Loucy (cell line): Measurements from ENCODE around the gene CDK15.

Experiments
- H2AFZ ChIP-seq: fragments of 200-600 bp; sonication (generic); 2 replicates; pipeline ENCODE4 v1.6.0; 2016; ENCODE audit warnings: antibody characterized with exemption, mild to moderate bottlenecking, low read length, moderate library complexity
- H3F3A ChIP-seq: fragments of 200-600 bp; 2 replicates; pipeline ENCODE4 v1.6.0; 2016; ENCODE audit warnings: antibody characterized with exemption, low read depth, mild to moderate bottlenecking
- H3K27me3 ChIP-seq: fragments of 200-600 bp; sonication (generic); 2 replicates; pipeline ENCODE4 v1.6.1; 2014; ENCODE audit warnings: low read length, mild to moderate bottlenecking; ENCODE audit not compliant: insufficient read depth, poor library complexity, severe bottlenecking
- H3K36me3 ChIP-seq: fragments of 200-600 bp; sonication (generic); 2 replicates; pipeline ENCODE4 v1.6.1; 2016; ENCODE audit warnings: low read length; ENCODE audit not compliant: insufficient read depth
- H3K4me1 ChIP-seq: fragments of 200-600 bp; sonication (generic); 2 replicates; pipeline ENCODE4 v1.5.1; 2014; ENCODE audit warnings: low read length, mild to moderate bottlenecking; ENCODE audit not compliant: insufficient read depth, poor library complexity, severe bottlenecking
- H3K4me2 ChIP-seq: fragments of 200-600 bp; sonication (generic); 2 replicates; pipeline ENCODE4 v1.6.0; 2014; ENCODE audit warnings: antibody characterized with exemption, low read length, low read depth, mild to moderate bottlenecking; ENCODE audit not compliant: poor library complexity, severe bottlenecking
- H3K4me3 ChIP-seq: fragments of 200-600 bp; sonication (generic); 2 replicates; pipeline ENCODE4 v1.5.1; 2014; ENCODE audit warnings: low read length, mild to moderate bottlenecking, mixed read lengths; ENCODE audit not compliant: poor library complexity, severe bottlenecking
- H3K79me2 ChIP-seq: fragments of 200-600 bp; sonication (generic); 2 replicates; pipeline ENCODE4 v1.6.1; 2014; ENCODE audit warnings: low read length; ENCODE audit not compliant: insufficient read depth
- H3K9ac ChIP-seq: fragments of 200-600 bp; sonication (generic); 2 replicates; pipeline ENCODE4 v1.6.0; 2014; ENCODE audit warnings: mild to moderate bottlenecking, low read depth, low read length, moderate library complexity; ENCODE audit not compliant: poor library complexity, severe bottlenecking
- H3K9me2 ChIP-seq: fragments of 200-600 bp; sonication (generic); replicated peaks from 2 replicates; pipeline ENCODE4 v1.6.1; 2016; ENCODE audit warnings: low read depth, low read length, mixed read lengths
- H3K9me3 ChIP-seq: fragments of 200-600 bp; sonication (generic); 2 replicates; pipeline ENCODE4 v1.6.1; 2014; ENCODE audit warnings: mild to moderate bottlenecking, antibody characterized with exemption, low read length, low read depth; ENCODE audit not compliant: insufficient read depth
- H4K20me1 ChIP-seq: fragments of 200-600 bp; sonication (generic); 2 replicates; pipeline ENCODE4 v1.6.0; 2014; ENCODE audit warnings: antibody characterized with exemption, low read length, mild to moderate bottlenecking; ENCODE audit not compliant: insufficient read depth, poor library complexity, severe bottlenecking
- EZH2phosphoT487 ChIP-seq: fragments of 200-600 bp; IDR thresholded peaks from 2 replicates; pipeline ENCODE4 v1.6.1; 2018; ENCODE audit warnings: antibody characterized with exemption, mild to moderate bottlenecking, moderate library complexity, borderline replicate concordance
- TF ChIP-seq, protein P1 (sequence below): fragments of 200-600 bp; sonication (generic); conservative IDR thresholded peaks from 2 replicates; pipeline ENCODE4 v1.5.1; 2014; ENCODE audit warnings: mild to moderate bottlenecking, antibody characterized with exemption, low read length

CDK15 gene

DNA sequence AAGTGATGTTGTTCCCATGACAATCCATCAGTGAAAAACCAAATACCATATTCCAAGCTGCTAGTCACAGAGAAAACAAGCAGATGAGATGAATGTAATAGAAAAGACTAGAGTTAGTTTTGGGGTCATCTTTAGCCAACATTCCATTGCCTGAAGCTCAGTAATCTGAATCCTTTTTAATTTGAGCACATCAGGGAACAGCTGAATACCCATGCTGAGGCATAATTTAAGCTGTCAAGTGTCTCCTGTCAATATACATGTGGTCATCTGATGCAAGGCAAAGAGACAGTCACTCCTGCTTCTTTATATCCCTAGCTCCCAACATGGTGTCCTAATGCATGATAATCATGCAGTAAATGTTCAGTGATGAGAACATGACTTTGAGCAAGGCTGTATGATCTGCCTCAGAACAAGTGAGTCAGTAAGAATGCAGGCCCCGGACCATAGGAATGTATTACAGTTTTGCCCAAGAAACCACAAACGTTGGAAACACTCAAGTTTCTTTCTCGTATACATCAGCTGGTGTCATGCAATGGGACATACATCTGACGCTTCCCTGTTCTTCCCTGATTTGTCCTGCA lies 48.0 kb downstream of the CDK15 start:
- Histone ChIP-seq H3K9ac (no peak overlapping the region), H3K4me1 (peaks cover 17% of the 10 kb centered on the region), H3K36me3 (no peaks in the 10 kb centered on the region), H3K9me3 (no peaks in the 10 kb centered on the region), H3K79me2 (no peaks in the 10 kb centered on the region), H3K9me2 (no peaks in the 10 kb centered on the region), H2AFZ (no peak overlapping the region), H3F3A (no peaks in the 10 kb centered on the region), H3K27me3 (no peaks in the 10 kb centered on the region), H3K4me2 (no peak overlapping the region), H4K20me1 (no peaks in the 10 kb centered on the region), H3K4me3 (no peak overlapping the region)
- no peak for TF ChIP-seq EZH2phosphoT487
- TF ChIP-seq, protein P1, sequence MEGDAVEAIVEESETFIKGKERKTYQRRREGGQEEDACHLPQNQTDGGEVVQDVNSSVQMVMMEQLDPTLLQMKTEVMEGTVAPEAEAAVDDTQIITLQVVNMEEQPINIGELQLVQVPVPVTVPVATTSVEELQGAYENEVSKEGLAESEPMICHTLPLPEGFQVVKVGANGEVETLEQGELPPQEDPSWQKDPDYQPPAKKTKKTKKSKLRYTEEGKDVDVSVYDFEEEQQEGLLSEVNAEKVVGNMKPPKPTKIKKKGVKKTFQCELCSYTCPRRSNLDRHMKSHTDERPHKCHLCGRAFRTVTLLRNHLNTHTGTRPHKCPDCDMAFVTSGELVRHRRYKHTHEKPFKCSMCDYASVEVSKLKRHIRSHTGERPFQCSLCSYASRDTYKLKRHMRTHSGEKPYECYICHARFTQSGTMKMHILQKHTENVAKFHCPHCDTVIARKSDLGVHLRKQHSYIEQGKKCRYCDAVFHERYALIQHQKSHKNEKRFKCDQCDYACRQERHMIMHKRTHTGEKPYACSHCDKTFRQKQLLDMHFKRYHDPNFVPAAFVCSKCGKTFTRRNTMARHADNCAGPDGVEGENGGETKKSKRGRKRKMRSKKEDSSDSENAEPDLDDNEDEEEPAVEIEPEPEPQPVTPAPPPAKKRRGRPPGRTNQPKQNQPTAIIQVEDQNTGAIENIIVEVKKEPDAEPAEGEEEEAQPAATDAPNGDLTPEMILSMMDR = no peak

DNA sequence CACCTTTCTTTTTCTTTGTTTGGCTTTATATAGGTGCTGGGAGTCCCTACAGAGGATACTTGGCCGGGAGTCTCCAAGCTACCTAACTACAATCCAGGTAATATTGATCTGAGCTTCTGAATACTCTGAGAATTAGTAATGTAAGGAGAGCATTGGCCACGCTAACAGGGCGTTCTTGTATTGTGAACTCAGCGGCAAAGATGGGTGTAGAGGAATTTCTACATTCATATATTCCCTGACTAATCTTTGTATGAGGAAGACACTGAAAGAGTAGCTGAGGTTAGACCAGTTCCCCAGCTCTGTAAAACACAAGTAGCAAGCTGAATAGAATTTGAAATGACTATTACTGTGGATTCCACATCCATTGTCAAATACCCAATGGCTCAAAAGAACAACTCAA lies 48.5 kb downstream of the CDK15 start:
- Histone ChIP-seq H4K20me1 (no peaks in the 10 kb centered on the region), H3K9me2 (no peaks in the 10 kb centered on the region), H2AFZ (no peak overlapping the region), H3K9me3 (no peaks in the 10 kb centered on the region), H3K36me3 (no peaks in the 10 kb centered on the region), H3K4me3 (no peak overlapping the region), H3K4me1 (peaks cover 17% of the 10 kb centered on the region), H3K9ac (no peak overlapping the region), H3K4me2 (no peak overlapping the region), H3K79me2 (no peaks in the 10 kb centered on the region), H3F3A (no peaks in the 10 kb centered on the region), H3K27me3 (no peaks in the 10 kb centered on the region)
- TF ChIP-seq, protein P1 = no peak
- no peak for TF ChIP-seq EZH2phosphoT487

DNA sequence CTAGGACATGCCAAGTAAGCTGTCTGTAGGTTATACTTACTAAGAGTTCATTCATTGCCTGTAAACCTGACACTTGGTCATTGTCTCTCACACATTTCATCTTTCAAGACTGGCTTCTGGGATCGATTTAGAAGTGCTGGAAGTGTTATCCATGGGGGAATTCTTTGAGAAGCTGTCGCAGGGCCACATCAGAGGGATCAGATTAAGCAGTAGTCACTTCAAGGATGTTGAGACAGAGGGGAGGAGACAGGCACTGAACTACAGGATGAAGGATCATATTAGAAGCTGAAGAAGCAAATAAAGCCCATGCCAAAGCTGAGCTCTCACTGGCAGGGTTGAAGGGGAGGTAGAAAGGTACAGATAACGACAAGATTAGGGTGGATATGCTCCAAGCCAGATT lies 49.0 kb downstream of the CDK15 start:
- Histone ChIP-seq H3K79me2 (no peaks in the 10 kb centered on the region), H3K4me2 (no peak overlapping the region), H3K4me1 (peaks cover 17% of the 10 kb centered on the region), H3F3A (no peaks in the 10 kb centered on the region), H3K9me2 (no peaks in the 10 kb centered on the region), H3K9ac (no peak overlapping the region), H3K4me3 (no peak overlapping the region), H3K27me3 (no peaks in the 10 kb centered on the region), H4K20me1 (no peaks in the 10 kb centered on the region), H3K9me3 (no peaks in the 10 kb centered on the region), H2AFZ (no peak overlapping the region), H3K36me3 (no peaks in the 10 kb centered on the region)
- no peak for TF ChIP-seq EZH2phosphoT487
- TF ChIP-seq, protein P1 = no peak
